Measurements from ENCODE around the gene SPEM3. TPM values are rescaled to one million over a fixed set of nuclear protein-coding genes. Genes with fewer than 3 reads are reported as not detected.
A peak's percentile ranks its signal among the peaks of the same experiment; 100 is the strongest.

SPEM3 gene
- total and polyA plus RNA-seq, 2 of the 13 experiments (the other 11 are each of a cell fraction or from before 2014, with no cell fraction given), result not detected

DNA sequence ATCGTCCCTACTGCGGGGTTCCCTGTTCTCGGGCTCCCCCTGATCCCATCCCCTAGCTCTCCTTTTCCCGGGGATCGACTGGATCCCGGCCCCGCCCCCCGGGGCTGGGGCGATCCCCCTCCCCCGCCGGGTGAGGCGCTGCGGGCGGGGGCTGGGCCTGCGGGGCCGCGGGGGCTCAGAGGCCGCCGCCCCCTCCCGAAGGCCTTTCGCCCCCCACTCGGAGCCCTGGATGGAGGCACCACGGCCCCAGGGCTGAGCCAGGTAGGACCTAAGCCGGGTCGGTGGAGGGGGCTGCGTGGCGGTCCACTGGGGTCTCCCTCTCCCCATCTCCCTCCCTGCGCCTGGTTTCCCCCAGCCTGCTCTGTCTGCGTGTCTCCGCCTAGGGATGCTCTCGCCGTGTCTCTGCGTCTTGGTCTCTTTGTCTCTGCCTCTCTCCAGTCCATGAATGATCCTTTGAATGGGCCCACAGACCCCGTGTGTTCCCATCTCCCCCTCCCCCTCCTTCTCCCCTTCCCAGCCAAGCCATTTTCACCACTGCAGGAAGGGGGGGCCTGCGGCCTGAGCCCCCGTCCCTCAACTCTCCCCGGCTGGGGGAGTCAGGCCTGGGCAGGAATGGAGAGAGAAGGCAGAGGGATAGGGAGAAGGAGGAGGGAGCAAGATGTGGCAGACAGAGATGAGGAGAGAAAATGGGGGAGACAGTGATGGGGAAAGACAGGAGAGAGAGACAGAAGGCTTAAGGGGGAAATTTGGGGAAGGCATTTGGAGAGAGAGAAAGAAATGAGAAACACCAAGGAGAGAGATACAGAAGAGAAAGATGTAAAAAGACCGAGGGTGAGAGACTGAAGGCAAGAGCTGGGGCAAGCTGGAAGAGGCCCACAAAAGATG, 23.1 kb upstream of the SPEM3 start:
- intact Hi-C loops (cut with micrococcal nuclease; ENCODE audit: unreplicated experiment), result no loop called here

More for the DNA sequence above, 23.1 kb upstream of the SPEM3 start:
- TF ChIP-seq, protein P1, sequence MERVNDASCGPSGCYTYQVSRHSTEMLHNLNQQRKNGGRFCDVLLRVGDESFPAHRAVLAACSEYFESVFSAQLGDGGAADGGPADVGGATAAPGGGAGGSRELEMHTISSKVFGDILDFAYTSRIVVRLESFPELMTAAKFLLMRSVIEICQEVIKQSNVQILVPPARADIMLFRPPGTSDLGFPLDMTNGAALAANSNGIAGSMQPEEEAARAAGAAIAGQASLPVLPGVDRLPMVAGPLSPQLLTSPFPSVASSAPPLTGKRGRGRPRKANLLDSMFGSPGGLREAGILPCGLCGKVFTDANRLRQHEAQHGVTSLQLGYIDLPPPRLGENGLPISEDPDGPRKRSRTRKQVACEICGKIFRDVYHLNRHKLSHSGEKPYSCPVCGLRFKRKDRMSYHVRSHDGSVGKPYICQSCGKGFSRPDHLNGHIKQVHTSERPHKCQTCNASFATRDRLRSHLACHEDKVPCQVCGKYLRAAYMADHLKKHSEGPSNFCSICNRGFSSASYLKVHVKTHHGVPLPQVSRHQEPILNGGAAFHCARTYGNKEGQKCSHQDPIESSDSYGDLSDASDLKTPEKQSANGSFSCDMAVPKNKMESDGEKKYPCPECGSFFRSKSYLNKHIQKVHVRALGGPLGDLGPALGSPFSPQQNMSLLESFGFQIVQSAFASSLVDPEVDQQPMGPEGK (CRISPR knock-in tag; IDR thresholded peaks at IDR 0.05), result peak; percentile 42
- TF ChIP-seq ZNF543 (CRISPR knock-in tag; IDR thresholded peaks at IDR 0.05) (0 out of 2 replicates have a peak, but pooled peaks have one; percentile 44), ZNF75D (CRISPR knock-in tag; IDR thresholded peaks at IDR 0.05; ENCODE audit: borderline replicate concordance) (no peak), GABPB1 (CRISPR knock-in tag; IDR thresholded peaks at IDR 0.05) (peak; percentile 13; the same call in 1 of the 2 replicates), ZBTB21 (CRISPR knock-in tag; IDR thresholded peaks at IDR 0.05) (no peak), NFE2L1 (CRISPR knock-in tag; IDR thresholded peaks at IDR 0.05; ENCODE audit: borderline replicate concordance) (no peak), TARDBP (CRISPR knock-in tag; IDR thresholded peaks at IDR 0.05) (no peak), MED8 (CRISPR knock-in tag; IDR thresholded peaks at IDR 0.05; ENCODE audit: insufficient replicate concordance) (no peak), SRSF1 (optimal IDR thresholded peaks at IDR 0.05; ENCODE audit: low read depth, low read length) (peak; percentile 33), MTA1 (CRISPR knock-in tag; IDR thresholded peaks at IDR 0.05; ENCODE audit: borderline replicate concordance) (peak; percentile 5; the same call in 1 of the 2 replicates)
- TF ChIP-seq, protein P2, sequence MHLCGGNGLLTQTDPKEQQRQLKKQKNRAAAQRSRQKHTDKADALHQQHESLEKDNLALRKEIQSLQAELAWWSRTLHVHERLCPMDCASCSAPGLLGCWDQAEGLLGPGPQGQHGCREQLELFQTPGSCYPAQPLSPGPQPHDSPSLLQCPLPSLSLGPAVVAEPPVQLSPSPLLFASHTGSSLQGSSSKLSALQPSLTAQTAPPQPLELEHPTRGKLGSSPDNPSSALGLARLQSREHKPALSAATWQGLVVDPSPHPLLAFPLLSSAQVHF (CRISPR knock-in tag; IDR thresholded peaks at IDR 0.05), result no peak
- TF ChIP-seq, protein P3, sequence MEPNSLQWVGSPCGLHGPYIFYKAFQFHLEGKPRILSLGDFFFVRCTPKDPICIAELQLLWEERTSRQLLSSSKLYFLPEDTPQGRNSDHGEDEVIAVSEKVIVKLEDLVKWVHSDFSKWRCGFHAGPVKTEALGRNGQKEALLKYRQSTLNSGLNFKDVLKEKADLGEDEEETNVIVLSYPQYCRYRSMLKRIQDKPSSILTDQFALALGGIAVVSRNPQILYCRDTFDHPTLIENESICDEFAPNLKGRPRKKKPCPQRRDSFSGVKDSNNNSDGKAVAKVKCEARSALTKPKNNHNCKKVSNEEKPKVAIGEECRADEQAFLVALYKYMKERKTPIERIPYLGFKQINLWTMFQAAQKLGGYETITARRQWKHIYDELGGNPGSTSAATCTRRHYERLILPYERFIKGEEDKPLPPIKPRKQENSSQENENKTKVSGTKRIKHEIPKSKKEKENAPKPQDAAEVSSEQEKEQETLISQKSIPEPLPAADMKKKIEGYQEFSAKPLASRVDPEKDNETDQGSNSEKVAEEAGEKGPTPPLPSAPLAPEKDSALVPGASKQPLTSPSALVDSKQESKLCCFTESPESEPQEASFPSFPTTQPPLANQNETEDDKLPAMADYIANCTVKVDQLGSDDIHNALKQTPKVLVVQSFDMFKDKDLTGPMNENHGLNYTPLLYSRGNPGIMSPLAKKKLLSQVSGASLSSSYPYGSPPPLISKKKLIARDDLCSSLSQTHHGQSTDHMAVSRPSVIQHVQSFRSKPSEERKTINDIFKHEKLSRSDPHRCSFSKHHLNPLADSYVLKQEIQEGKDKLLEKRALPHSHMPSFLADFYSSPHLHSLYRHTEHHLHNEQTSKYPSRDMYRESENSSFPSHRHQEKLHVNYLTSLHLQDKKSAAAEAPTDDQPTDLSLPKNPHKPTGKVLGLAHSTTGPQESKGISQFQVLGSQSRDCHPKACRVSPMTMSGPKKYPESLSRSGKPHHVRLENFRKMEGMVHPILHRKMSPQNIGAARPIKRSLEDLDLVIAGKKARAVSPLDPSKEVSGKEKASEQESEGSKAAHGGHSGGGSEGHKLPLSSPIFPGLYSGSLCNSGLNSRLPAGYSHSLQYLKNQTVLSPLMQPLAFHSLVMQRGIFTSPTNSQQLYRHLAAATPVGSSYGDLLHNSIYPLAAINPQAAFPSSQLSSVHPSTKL (CRISPR knock-in tag; IDR thresholded peaks at IDR 0.05), result no peak
- whole genome bisulfite sequencing (ENCODE audit: low lambda C conversion rate), result 19% methylated on average over 28 of the region's 38 CpGs
- POLR2A ChIA-PET, result interaction anchor here (3.2 to 3.3 kb wide), 2 partner anchors 35 to 53 kb away, joined by 21 to 44 read pairs; partner anchors contain the start of genes FGF11, KCTD11 and TMEM95
- H3K27me3 ChIP-seq (ENCODE audit: control insufficient read depth in 1 of 2, insufficient read depth in 2 of 2, low read length in 2 of 2), result no peaks in the 10 kb centered on the region; a peak in 1 of 5 replicates
- FAIRE-seq, result no peak
- TSS peak; percentile 48 for BruUV-seq (replicated peaks)
- peaks cover 18% of the 10 kb centered on the region for H3K4me1 ChIP-seq (ENCODE audit: insufficient read depth, low read length)
- no peak overlapping the region for H2AFZ ChIP-seq (ENCODE audit: low read length)
- H3K9ac ChIP-seq (ENCODE audit: insufficient read depth, low read depth, low read length), result peak overlapping the region; percentile 69; the same call in 1 of the 2 replicates
- no peaks in the 10 kb centered on the region for H4K20me1 ChIP-seq (ENCODE audit: insufficient read depth, low read length)
- CTCF ChIA-PET (ENCODE audit: low intra/inter-chr PET ratio, low total read pairs), result no interaction called here
- peak overlapping the region; percentile 62 to 95 (median 70) for H3K4me3 ChIP-seq (replicated peaks in 1 of 3; ENCODE audit: insufficient read depth in 1 of 3, low read depth in 2 of 3, low read length in 3 of 3)
- DNase-seq (ENCODE audit: low spot score), result no peak
- peak overlapping the region; percentile 80 for H3K4me2 ChIP-seq (ENCODE audit: low read depth, low read length)
- no peak for ATAC-seq
- no peaks in the 10 kb centered on the region for H3K9me3 ChIP-seq (ENCODE audit: low read length)
- H3K79me2 ChIP-seq (ENCODE audit: insufficient read depth, low read length), result peaks cover 4% of the 10 kb centered on the region
- in situ Hi-C loops (cut with HindIII; ENCODE audit: extremely low pct_ligation_motif_present, low pct_unique_long_range_greater_than_20kb), result no loop called here
- H3K36me3 ChIP-seq (replicated peaks in 1 of 2; ENCODE audit: control insufficient read depth in 1 of 2, insufficient read depth in 2 of 2, low read length in 2 of 2), result 0 out of 5 replicates have a peak, but pooled peaks cover 0 to 2% of the 10 kb centered on the region in 2 experiments
- H3K27ac ChIP-seq (ENCODE audit: extremely low read length, insufficient read depth, low read length), result no peak overlapping the region

All from HepG2 (cell line).